Mammary epithelial cell (primary cell): ENCODE results near the gene PFKFB4.

Source experiments
- EZH2 ChIP-seq: IDR thresholded peaks from 2 replicates; pipeline ENCODE4 v1.6.1; 2012; ENCODE audit warnings: low read length, inconsistent platforms, borderline replicate concordance
- TF ChIP-seq, protein P1 (sequence below), 2 donors: IDR thresholded peaks in 1 of 2; conservative IDR thresholded peaks in 1 of 2; 2 replicates each; pipeline ENCODE4 v1.5.1; 2011 to 2012; ENCODE audit warnings: inconsistent platforms in 2 of 2, low read length in 2 of 2, mild to moderate bottlenecking in 2 of 2, control low read depth in 1 of 2, low read depth in 1 of 2; ENCODE audit not compliant: insufficient read depth in 1 of 2; ENCODE audit errors: extremely low read depth in 1 of 2

GRCh38 chr3:48521635-48522034 is 35.0 kb downstream of the PFKFB4 start:
- TF ChIP-seq, protein P1, sequence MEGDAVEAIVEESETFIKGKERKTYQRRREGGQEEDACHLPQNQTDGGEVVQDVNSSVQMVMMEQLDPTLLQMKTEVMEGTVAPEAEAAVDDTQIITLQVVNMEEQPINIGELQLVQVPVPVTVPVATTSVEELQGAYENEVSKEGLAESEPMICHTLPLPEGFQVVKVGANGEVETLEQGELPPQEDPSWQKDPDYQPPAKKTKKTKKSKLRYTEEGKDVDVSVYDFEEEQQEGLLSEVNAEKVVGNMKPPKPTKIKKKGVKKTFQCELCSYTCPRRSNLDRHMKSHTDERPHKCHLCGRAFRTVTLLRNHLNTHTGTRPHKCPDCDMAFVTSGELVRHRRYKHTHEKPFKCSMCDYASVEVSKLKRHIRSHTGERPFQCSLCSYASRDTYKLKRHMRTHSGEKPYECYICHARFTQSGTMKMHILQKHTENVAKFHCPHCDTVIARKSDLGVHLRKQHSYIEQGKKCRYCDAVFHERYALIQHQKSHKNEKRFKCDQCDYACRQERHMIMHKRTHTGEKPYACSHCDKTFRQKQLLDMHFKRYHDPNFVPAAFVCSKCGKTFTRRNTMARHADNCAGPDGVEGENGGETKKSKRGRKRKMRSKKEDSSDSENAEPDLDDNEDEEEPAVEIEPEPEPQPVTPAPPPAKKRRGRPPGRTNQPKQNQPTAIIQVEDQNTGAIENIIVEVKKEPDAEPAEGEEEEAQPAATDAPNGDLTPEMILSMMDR (conservative IDR thresholded peaks at IDR 0.05 in 1 of 2, IDR thresholded peaks at IDR 0.05 in 1 of 2; ENCODE audit: extremely low read depth in 1 of 2, insufficient read depth in 1 of 2, low read depth in 1 of 2, low read length in 2 of 2) = no peak
- no peak for TF ChIP-seq EZH2
